ENCODE measurements around the gene LARGE1.

LARGE1 gene

DNA sequence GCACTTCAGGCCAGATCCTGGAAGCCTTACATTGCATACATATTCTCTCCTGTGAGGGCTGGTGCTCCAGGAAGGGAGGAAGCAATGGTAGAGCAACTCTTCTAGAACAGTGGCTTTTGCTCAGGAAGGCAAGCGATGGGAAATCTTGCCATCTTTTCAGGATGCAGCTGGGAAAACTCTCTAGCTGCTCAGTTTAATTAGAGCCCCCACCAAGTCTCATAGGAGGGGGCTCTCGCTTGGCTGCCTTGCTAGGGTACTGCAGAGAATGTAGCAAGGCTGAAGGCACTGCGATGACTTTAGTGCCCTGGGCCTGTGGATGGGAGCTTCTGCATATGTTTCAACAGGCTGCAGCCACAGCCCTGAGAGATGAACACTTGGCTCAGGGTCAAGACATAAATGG lies 504.9 kb downstream of the LARGE1 start:
- Histone ChIP-seq H3K9ac (ENCODE audit: low read depth in 1 of 2, low read length in 2 of 2) (no peak overlapping the region), H3K27ac (ENCODE audit: low read depth, low read length) (no peak overlapping the region), H3K4me1 (ENCODE audit: control insufficient read depth in 1 of 2, insufficient read depth in 2 of 2, low read length in 2 of 2) (no peaks in the 10 kb centered on the region), H3K36me3 (ENCODE audit: control insufficient read depth in 1 of 2, insufficient read depth in 2 of 2, low read length in 2 of 2) (no peaks in the 10 kb centered on the region), H3K9me3 (ENCODE audit: control insufficient read depth in 1 of 2, low read length in 2 of 2) (no peaks in the 10 kb centered on the region), H3K27me3 (ENCODE audit: control insufficient read depth in 1 of 2, insufficient read depth in 2 of 2, low read length in 2 of 2) (no peaks in the 10 kb centered on the region), H3K4me3 (ENCODE audit: low read depth in 1 of 2, low read length in 2 of 2) (no peak overlapping the region)

DNA sequence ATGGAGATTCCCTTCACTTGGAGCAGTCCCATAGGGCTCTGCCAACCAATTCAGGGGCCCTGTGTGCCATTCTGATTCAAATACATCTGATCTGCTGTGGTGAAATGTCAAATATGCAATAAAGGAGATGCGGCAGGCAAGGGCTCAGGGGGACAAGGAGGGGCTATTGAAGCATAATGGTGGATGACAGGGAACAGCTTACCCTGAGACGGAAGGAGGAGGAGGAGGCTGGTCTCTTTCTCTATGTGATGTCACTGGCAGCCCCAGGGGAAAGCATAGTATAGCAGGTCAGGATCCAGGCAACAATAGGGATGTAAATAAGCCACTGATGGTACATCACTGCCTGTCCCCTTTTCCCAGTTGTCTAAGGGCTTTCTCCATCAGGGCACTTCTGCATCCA lies 511.2 kb downstream of the LARGE1 start:
- no peaks in the 10 kb centered on the region for H3K4me1 ChIP-seq (ENCODE audit: control insufficient read depth in 1 of 2, insufficient read depth in 2 of 2, low read length in 2 of 2)
- no peaks in the 10 kb centered on the region for H3K9me3 ChIP-seq (ENCODE audit: control insufficient read depth in 1 of 2, low read length in 2 of 2)
- H3K9ac ChIP-seq (ENCODE audit: low read depth in 1 of 2, low read length in 2 of 2), result no peak overlapping the region
- no peaks in the 10 kb centered on the region for H3K27me3 ChIP-seq (ENCODE audit: control insufficient read depth in 1 of 2, insufficient read depth in 2 of 2, low read length in 2 of 2)
- H3K4me3 ChIP-seq (ENCODE audit: low read depth in 1 of 2, low read length in 2 of 2), result no peak overlapping the region
- no peak overlapping the region for H3K27ac ChIP-seq (ENCODE audit: low read depth, low read length)
- no peaks in the 10 kb centered on the region for H3K36me3 ChIP-seq (ENCODE audit: control insufficient read depth in 1 of 2, insufficient read depth in 2 of 2, low read length in 2 of 2)

DNA sequence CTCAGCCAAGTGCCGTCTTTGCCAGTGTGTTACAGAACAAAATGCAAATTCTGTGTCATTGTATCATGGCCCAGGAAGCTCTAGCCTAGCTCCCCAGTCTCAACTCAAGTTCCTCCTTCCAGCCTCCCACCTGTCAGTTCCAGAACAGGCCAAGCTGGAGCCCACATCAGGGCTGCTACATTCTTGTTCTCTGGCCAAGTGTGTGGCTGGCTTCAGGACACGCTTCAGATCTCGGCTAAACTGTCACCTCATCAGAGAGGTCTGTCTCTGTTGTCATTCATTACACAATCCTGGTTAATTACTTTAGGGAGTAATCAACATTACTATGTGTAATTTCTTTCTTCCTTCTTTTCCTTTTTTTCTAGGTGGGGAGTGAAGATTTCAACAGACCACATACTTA lies 515.1 kb downstream of the LARGE1 start:
- Histone ChIP-seq H3K27me3 (ENCODE audit: control insufficient read depth in 1 of 2, insufficient read depth in 2 of 2, low read length in 2 of 2) (no peaks in the 10 kb centered on the region), H3K36me3 (ENCODE audit: control insufficient read depth in 1 of 2, insufficient read depth in 2 of 2, low read length in 2 of 2) (peaks cover 0 to 4% of the 10 kb centered on the region in 2 donors), H3K9ac (ENCODE audit: low read depth in 1 of 2, low read length in 2 of 2) (no peak overlapping the region), H3K4me3 (ENCODE audit: low read depth in 1 of 2, low read length in 2 of 2) (no peak overlapping the region), H3K4me1 (ENCODE audit: control insufficient read depth in 1 of 2, insufficient read depth in 2 of 2, low read length in 2 of 2) (no peaks in the 10 kb centered on the region), H3K27ac (ENCODE audit: low read depth, low read length) (no peak overlapping the region), H3K9me3 (ENCODE audit: control insufficient read depth in 1 of 2, low read length in 2 of 2) (no peaks in the 10 kb centered on the region)

DNA sequence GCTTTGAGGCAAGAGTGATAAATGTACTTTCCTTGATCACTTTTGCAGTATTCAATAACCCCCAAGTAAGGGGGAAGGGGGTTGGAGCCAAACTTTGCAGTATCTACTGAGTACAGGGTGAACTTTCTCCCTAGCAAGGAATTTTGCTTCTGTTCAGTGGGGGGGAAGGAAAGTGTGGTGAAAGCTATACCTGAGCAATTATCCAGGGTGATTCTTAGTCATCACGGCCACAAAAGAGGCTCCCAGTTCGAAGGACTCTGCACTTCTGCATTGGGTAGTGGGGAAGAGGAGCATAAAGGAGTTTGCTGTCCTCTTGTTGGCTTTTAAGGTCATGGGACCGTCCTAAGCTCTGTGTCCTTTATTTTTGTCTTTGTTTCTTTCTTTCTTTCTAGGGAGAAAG lies 515.6 kb downstream of the LARGE1 start:
- H3K27ac ChIP-seq (ENCODE audit: low read depth, low read length), result no peak overlapping the region
- no peak overlapping the region for H3K4me3 ChIP-seq (ENCODE audit: low read depth in 1 of 2, low read length in 2 of 2)
- no peaks in the 10 kb centered on the region for H3K27me3 ChIP-seq (ENCODE audit: control insufficient read depth in 1 of 2, insufficient read depth in 2 of 2, low read length in 2 of 2)
- no peaks in the 10 kb centered on the region for H3K9me3 ChIP-seq (ENCODE audit: control insufficient read depth in 1 of 2, low read length in 2 of 2)
- H3K36me3 ChIP-seq (ENCODE audit: control insufficient read depth in 1 of 2, insufficient read depth in 2 of 2, low read length in 2 of 2), result peaks cover 0 to 4% of the 10 kb centered on the region in 2 donors
- H3K4me1 ChIP-seq (ENCODE audit: control insufficient read depth in 1 of 2, insufficient read depth in 2 of 2, low read length in 2 of 2), result no peaks in the 10 kb centered on the region
- no peak overlapping the region for H3K9ac ChIP-seq (ENCODE audit: low read depth in 1 of 2, low read length in 2 of 2)

DNA sequence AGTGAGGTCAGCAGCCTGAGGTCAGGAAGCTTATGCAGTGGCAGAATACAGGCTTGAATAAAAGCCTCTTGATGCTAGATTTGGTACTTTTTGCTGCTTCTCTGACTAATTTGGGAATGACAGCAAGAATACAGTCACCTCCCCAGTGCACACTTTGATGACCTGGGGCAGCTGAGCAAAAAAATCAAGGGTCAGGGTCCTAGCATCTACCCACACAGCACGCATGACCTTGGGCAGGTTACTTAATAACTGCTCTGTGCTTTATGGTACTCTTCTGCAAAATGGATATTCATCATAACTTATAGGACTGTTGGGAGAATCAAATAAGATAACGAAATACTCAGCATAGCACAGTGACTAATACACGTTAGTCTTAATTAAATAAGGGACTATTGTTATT lies 518.0 kb downstream of the LARGE1 start:
- Histone ChIP-seq H3K27me3 (ENCODE audit: control insufficient read depth in 1 of 2, insufficient read depth in 2 of 2, low read length in 2 of 2) (no peaks in the 10 kb centered on the region), H3K4me3 (ENCODE audit: low read depth in 1 of 2, low read length in 2 of 2) (no peak overlapping the region), H3K27ac (ENCODE audit: low read depth, low read length) (no peak overlapping the region), H3K9ac (ENCODE audit: low read depth in 1 of 2, low read length in 2 of 2) (no peak overlapping the region), H3K4me1 (ENCODE audit: control insufficient read depth in 1 of 2, insufficient read depth in 2 of 2, low read length in 2 of 2) (no peaks in the 10 kb centered on the region), H3K9me3 (ENCODE audit: control insufficient read depth in 1 of 2, low read length in 2 of 2) (no peaks in the 10 kb centered on the region), H3K36me3 (ENCODE audit: control insufficient read depth in 1 of 2, insufficient read depth in 2 of 2, low read length in 2 of 2) (peaks cover 0 to 4% of the 10 kb centered on the region in 2 donors)

- no peaks in the 10 kb centered on the region for H3K27me3 ChIP-seq (ENCODE audit: control insufficient read depth in 1 of 2, insufficient read depth in 2 of 2, low read length in 2 of 2)
- H3K9me3 ChIP-seq (ENCODE audit: control insufficient read depth in 1 of 2, low read length in 2 of 2), result no peaks in the 10 kb centered on the region
- H3K4me3 ChIP-seq (ENCODE audit: low read depth in 1 of 2, low read length in 2 of 2), result no peak overlapping the region
- H3K36me3 ChIP-seq (ENCODE audit: control insufficient read depth in 1 of 2, insufficient read depth in 2 of 2, low read length in 2 of 2), result peaks cover 0 to 4% of the 10 kb centered on the region in 2 donors
- H3K9ac ChIP-seq (ENCODE audit: low read depth in 1 of 2, low read length in 2 of 2), result no peak overlapping the region
- no peak overlapping the region for H3K27ac ChIP-seq (ENCODE audit: low read depth, low read length)
- no peaks in the 10 kb centered on the region for H3K4me1 ChIP-seq (ENCODE audit: control insufficient read depth in 1 of 2, insufficient read depth in 2 of 2, low read length in 2 of 2)
These were observed 519.0 kb downstream of the LARGE1 start for GRCh38 chr22:33401291-33401690.

DNA sequence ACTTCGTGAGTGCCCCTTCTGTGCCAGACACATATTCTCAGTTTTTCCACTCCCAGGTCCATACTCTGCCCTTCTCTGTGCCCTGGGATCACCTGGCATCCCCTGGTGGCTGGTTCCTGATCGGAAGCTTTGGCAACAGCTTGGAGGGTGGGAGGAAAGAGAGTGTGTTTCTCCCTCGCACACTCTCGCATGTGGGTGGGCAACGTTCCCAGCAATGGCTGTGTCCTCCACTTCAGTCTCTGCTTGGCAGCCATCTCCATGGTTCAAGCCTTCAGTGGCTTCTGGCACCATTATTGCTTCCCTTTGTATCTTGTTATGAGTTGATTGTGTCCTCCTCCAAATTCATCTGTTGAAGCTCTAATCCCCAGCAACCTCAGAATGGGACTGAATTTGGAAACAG lies 519.4 kb downstream of the LARGE1 start:
- Histone ChIP-seq H3K4me3 (ENCODE audit: low read depth in 1 of 2, low read length in 2 of 2) (no peak overlapping the region), H3K27me3 (ENCODE audit: control insufficient read depth in 1 of 2, insufficient read depth in 2 of 2, low read length in 2 of 2) (no peaks in the 10 kb centered on the region), H3K4me1 (ENCODE audit: control insufficient read depth in 1 of 2, insufficient read depth in 2 of 2, low read length in 2 of 2) (no peaks in the 10 kb centered on the region), H3K27ac (ENCODE audit: low read depth, low read length) (no peak overlapping the region), H3K36me3 (ENCODE audit: control insufficient read depth in 1 of 2, insufficient read depth in 2 of 2, low read length in 2 of 2) (peaks cover 0 to 4% of the 10 kb centered on the region in 2 donors), H3K9ac (ENCODE audit: low read depth in 1 of 2, low read length in 2 of 2) (no peak overlapping the region), H3K9me3 (ENCODE audit: control insufficient read depth in 1 of 2, low read length in 2 of 2) (no peaks in the 10 kb centered on the region)

GRCh38 chr22:33400061-33400840 lies 520.0 kb downstream of the LARGE1 start:
- no peak overlapping the region for H3K27ac ChIP-seq (ENCODE audit: low read depth, low read length)
- peaks cover 0 to 4% of the 10 kb centered on the region in 2 donors for H3K36me3 ChIP-seq (ENCODE audit: control insufficient read depth in 1 of 2, insufficient read depth in 2 of 2, low read length in 2 of 2)
- H3K4me3 ChIP-seq (ENCODE audit: low read depth in 1 of 2, low read length in 2 of 2), result no peak overlapping the region
- no peaks in the 10 kb centered on the region for H3K4me1 ChIP-seq (ENCODE audit: control insufficient read depth in 1 of 2, insufficient read depth in 2 of 2, low read length in 2 of 2)
- H3K9me3 ChIP-seq (ENCODE audit: control insufficient read depth in 1 of 2, low read length in 2 of 2), result no peaks in the 10 kb centered on the region
- no peak overlapping the region for H3K9ac ChIP-seq (ENCODE audit: low read depth in 1 of 2, low read length in 2 of 2)
- H3K27me3 ChIP-seq (ENCODE audit: control insufficient read depth in 1 of 2, insufficient read depth in 2 of 2, low read length in 2 of 2), result no peaks in the 10 kb centered on the region

- H3K4me1 ChIP-seq (ENCODE audit: control insufficient read depth in 1 of 2, insufficient read depth in 2 of 2, low read length in 2 of 2), result peaks cover 0 to 9% of the 10 kb centered on the region in 2 donors
- H3K9me3 ChIP-seq (ENCODE audit: control insufficient read depth in 1 of 2, low read length in 2 of 2), result no peaks in the 10 kb centered on the region
- no peak overlapping the region for H3K9ac ChIP-seq (ENCODE audit: low read depth in 1 of 2, low read length in 2 of 2)
- H3K27ac ChIP-seq (ENCODE audit: low read depth, low read length), result no peak overlapping the region
- peaks cover 0 to 4% of the 10 kb centered on the region in 2 donors for H3K36me3 ChIP-seq (ENCODE audit: control insufficient read depth in 1 of 2, insufficient read depth in 2 of 2, low read length in 2 of 2)
- H3K27me3 ChIP-seq (ENCODE audit: control insufficient read depth in 1 of 2, insufficient read depth in 2 of 2, low read length in 2 of 2), result no peaks in the 10 kb centered on the region
- no peak overlapping the region for H3K4me3 ChIP-seq (ENCODE audit: low read depth in 1 of 2, low read length in 2 of 2)
These were observed 522.8 kb downstream of the LARGE1 start for GRCh38 chr22:33397381-33397907.

DNA sequence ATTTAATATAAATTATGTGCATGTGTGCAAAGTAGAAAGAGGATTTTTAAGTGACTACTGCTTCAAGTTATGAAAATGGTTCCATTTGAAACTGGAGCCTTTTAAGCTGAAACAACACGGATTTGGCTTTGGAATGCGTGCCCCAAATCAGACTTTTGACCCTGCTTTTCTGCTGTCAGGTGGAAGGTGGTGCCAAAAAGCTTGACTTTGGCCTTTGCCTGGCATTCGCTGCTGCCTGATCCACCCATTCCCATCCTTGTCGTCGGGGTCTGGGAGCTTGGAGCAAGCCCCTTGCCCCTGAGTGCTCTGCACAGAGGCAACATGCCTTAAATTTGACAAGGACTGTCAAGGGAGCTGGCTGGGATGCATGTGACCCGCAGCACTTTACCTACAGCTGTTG lies 526.8 kb downstream of the LARGE1 start:
- no peak overlapping the region for H3K9ac ChIP-seq (ENCODE audit: low read depth in 1 of 2, low read length in 2 of 2)

More for the DNA sequence above, 526.8 kb downstream of the LARGE1 start:
- no peaks in the 10 kb centered on the region for H3K27me3 ChIP-seq (ENCODE audit: control insufficient read depth in 1 of 2, insufficient read depth in 2 of 2, low read length in 2 of 2)
- no peak overlapping the region for H3K27ac ChIP-seq (ENCODE audit: low read depth, low read length)
- H3K9me3 ChIP-seq (ENCODE audit: control insufficient read depth in 1 of 2, low read length in 2 of 2), result no peaks in the 10 kb centered on the region
- peaks cover 0 to 9% of the 10 kb centered on the region in 2 donors for H3K4me1 ChIP-seq (ENCODE audit: control insufficient read depth in 1 of 2, insufficient read depth in 2 of 2, low read length in 2 of 2)
- no peaks in the 10 kb centered on the region for H3K36me3 ChIP-seq (ENCODE audit: control insufficient read depth in 1 of 2, insufficient read depth in 2 of 2, low read length in 2 of 2)
- no peak overlapping the region for H3K4me3 ChIP-seq (ENCODE audit: low read depth in 1 of 2, low read length in 2 of 2)

Data from duodenal mucosa (tissue), 2 donors.